ENCODE data around the gene NT5DC2. TPM values are rescaled to one million over a fixed set of nuclear protein-coding genes. Genes with fewer than 3 reads are reported as not detected.

Gene NT5DC2
- total RNA-seq, 1 donor from 2014 or later, result 192 TPM

DNA sequence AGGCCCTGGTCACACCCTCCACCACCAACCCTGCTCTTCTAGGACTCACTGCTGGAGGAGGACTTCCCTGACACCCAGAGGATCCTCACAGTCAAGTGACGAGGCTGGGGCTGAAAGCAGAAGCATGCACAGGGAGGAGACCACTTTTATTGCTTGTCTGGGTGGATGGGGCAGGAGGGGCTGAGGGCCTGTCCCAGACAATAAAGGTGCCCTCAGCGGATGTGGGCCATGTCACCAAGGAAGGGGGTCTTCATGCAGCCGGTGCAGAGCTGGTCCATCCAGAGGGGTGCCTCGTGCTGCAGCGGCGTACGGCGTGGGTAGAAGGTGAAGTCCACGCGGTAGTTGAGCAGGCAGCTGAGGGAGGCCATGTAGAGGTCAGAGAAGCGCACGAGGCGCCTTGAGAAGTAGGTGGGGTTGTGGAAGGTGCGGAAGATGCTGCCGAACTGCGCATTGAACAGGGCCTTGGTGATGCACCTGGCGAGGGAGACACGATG, 9.4 kb downstream of the NT5DC2 start:
- Histone ChIP-seq H3K4me3 (ENCODE audit: low read depth, low read length) (no peak overlapping the region), H3K36me3 (ENCODE audit: control insufficient read depth, insufficient read depth, low read length) (peaks cover 3% of the 10 kb centered on the region), H3K27me3 (ENCODE audit: control insufficient read depth, insufficient read depth, low read length) (no peaks in the 10 kb centered on the region)
- TF ChIP-seq, protein P1, sequence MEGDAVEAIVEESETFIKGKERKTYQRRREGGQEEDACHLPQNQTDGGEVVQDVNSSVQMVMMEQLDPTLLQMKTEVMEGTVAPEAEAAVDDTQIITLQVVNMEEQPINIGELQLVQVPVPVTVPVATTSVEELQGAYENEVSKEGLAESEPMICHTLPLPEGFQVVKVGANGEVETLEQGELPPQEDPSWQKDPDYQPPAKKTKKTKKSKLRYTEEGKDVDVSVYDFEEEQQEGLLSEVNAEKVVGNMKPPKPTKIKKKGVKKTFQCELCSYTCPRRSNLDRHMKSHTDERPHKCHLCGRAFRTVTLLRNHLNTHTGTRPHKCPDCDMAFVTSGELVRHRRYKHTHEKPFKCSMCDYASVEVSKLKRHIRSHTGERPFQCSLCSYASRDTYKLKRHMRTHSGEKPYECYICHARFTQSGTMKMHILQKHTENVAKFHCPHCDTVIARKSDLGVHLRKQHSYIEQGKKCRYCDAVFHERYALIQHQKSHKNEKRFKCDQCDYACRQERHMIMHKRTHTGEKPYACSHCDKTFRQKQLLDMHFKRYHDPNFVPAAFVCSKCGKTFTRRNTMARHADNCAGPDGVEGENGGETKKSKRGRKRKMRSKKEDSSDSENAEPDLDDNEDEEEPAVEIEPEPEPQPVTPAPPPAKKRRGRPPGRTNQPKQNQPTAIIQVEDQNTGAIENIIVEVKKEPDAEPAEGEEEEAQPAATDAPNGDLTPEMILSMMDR (IDR thresholded peaks at IDR 0.05; ENCODE audit: insufficient read depth, low read length, poor library complexity, severe bottlenecking), result no peak
- DNase-seq (ENCODE audit: low read depth), result no peak

DNA sequence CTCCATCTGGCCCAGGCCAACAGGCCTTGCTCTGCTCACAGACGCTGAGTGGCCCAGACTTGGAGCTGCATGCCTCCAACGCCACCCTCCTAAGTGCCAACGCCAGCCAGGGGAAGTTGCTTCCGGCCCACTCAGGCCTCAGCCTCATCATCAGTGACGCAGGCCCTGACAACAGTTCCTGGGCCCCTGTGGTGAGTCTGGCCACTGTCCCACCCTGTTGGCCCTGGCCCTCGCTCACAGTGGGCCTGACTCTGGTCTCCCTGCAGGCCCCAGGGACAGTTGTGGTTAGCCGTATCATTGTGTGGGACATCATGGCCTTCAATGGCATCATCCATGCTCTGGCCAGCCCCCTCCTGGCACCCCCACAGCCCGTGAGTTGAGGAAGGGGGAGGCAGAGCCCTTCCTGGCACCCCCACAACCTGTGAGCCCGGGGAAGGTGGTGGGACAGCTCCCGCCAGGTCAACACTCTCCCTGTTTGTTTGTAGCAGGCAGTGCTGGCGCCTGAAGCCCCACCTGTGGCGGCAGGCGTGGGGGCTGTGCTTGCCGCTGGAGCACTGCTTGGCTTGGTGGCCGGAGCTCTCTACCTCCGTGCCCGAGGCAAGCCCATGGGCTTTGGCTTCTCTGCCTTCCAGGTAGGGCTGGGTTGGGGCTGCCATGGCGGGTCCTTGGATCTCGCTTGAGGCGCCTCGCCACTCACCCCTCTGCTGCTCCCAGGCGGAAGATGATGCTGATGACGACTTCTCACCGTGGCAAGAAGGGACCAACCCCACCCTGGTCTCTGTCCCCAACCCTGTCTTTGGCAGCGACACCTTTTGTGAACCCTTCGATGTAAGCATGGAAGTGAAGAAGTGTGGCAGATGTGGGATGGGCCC, 10.0 kb downstream of the NT5DC2 start:
- DNase-seq (ENCODE audit: low read depth), result no peak
- TF ChIP-seq, protein P1 (IDR thresholded peaks at IDR 0.05; ENCODE audit: insufficient read depth, low read length, poor library complexity, severe bottlenecking), result no peak
- Histone ChIP-seq H3K27me3 (ENCODE audit: control insufficient read depth, insufficient read depth, low read length) (no peaks in the 10 kb centered on the region), H3K4me3 (ENCODE audit: low read depth, low read length) (no peak overlapping the region), H3K36me3 (ENCODE audit: control insufficient read depth, insufficient read depth, low read length) (peaks cover 3% of the 10 kb centered on the region)

DNA sequence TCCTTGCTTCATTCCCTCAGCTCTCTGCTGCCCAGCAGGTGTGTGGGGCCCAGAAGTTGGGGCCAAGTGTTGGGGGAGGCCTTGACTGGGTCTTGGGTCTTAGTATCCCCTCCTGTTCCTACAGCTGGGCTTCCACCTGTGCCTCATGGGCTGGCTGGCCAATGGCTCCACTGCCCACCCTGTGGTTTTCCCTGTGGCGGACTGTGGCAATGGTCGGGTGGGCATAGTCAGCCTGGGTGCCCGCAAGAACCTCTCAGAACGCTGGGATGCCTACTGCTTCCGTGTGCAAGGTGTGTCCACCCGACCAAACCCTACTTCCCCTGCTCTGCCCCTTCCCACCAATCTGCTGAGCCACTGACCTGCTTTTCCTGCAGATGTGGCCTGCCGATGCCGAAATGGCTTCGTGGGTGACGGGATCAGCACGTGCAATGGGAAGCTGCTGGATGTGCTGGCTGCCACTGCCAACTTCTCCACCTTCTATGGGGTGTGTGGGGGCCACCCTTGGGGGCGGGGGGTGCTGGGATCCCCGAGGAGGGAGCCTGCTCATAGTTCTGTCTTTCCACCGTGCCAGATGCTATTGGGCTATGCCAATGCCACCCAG, 10.9 kb downstream of the NT5DC2 start:
- Histone ChIP-seq H3K36me3 (ENCODE audit: control insufficient read depth, insufficient read depth, low read length) (peaks cover 3% of the 10 kb centered on the region), H3K27me3 (ENCODE audit: control insufficient read depth, insufficient read depth, low read length) (no peaks in the 10 kb centered on the region), H3K4me3 (ENCODE audit: low read depth, low read length) (no peak overlapping the region)
- TF ChIP-seq, protein P1 (IDR thresholded peaks at IDR 0.05; ENCODE audit: insufficient read depth, low read length, poor library complexity, severe bottlenecking), result no peak
- no peak for DNase-seq (ENCODE audit: low read depth)

DNA sequence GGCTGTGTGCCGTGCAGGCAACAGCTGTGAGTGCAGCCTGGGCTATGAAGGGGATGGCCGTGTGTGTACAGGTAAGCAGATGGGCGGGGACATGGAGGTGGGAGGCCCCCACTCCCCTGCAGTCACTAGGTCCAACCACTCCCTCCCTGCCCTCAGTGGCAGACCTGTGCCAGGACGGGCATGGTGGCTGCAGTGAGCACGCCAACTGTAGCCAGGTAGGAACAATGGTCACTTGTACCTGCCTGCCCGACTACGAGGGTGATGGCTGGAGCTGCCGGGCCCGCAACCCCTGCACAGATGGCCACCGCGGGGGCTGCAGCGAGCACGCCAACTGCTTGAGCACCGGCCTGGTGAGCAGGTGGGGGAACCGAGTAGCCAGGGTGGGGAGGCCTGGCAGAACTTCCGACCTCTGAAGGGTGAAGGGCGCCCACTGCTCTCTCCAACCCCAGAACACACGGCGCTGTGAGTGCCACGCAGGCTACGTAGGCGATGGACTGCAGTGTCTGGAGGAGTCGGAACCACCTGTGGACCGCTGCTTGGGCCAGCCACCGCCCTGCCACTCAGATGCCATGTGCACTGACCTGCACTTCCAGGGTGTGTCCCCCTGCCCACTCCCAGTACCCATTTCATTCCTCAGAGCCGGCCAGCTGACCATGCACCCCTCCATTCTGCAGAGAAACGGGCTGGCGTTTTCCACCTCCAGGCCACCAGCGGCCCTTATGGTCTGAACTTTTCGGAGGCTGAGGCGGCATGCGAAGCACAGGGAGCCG, 11.6 kb downstream of the NT5DC2 start:
- Histone ChIP-seq H3K27me3 (ENCODE audit: control insufficient read depth, insufficient read depth, low read length) (no peaks in the 10 kb centered on the region), H3K4me3 (ENCODE audit: low read depth, low read length) (no peak overlapping the region), H3K36me3 (ENCODE audit: control insufficient read depth, insufficient read depth, low read length) (peaks cover 3% of the 10 kb centered on the region)
- DNase-seq (ENCODE audit: low read depth), result no peak
- TF ChIP-seq, protein P1 (IDR thresholded peaks at IDR 0.05; ENCODE audit: insufficient read depth, low read length, poor library complexity, severe bottlenecking), result no peak

DNA sequence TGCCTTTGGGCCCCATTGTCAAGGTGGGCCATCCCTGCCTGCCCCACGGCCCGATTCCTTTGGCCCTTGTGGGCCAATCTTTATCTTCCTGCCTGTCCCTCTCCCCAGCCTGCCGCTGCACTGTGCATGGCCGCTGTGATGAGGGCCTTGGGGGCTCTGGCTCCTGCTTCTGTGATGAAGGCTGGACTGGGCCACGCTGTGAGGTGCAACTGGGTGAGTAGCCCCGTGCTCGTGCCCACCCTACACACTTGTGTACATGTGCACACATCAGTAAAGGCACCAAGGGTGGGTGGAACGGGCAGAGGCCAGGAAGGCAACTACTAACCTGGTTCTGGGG, 12.2 kb downstream of the NT5DC2 start:
- H3K27me3 ChIP-seq (ENCODE audit: control insufficient read depth, insufficient read depth, low read length), result no peaks in the 10 kb centered on the region
- peaks cover 3% of the 10 kb centered on the region for H3K36me3 ChIP-seq (ENCODE audit: control insufficient read depth, insufficient read depth, low read length)
- TF ChIP-seq, protein P1 (IDR thresholded peaks at IDR 0.05; ENCODE audit: insufficient read depth, low read length, poor library complexity, severe bottlenecking), result no peak
- no peak overlapping the region for H3K4me3 ChIP-seq (ENCODE audit: low read depth, low read length)
- no peak for DNase-seq (ENCODE audit: low read depth)
